Transverse colon (tissue), 4 donors: Measurements from ENCODE around the gene TMEM11. TPM values are rescaled to one million over a fixed set of nuclear protein-coding genes. Genes with fewer than 3 reads are reported as not detected.

ENCODE experiments used
- DNase-seq: peaks from one replicate; pipeline ENCODE4 v3.0.0-alpha.2; 2019
- H3K27ac ChIP-seq, 4 donors: fragments of 200-600 bp; sonication (generic); 2 replicates each; pipeline ENCODE4 v1.5.1; 2016 to 2018; ENCODE audit warnings: inconsistent platforms in 4 of 4
- H3K27me3 ChIP-seq: fragments of 200-600 bp; sonication (generic); 2 replicates; pipeline ENCODE4 v1.5.1; 2017; ENCODE audit warnings: inconsistent platforms
- H3K36me3 ChIP-seq, 4 donors: fragments of 200-600 bp; sonication (generic); 2 replicates each; pipeline ENCODE4 v1.5.1; 2017 to 2019; ENCODE audit warnings: inconsistent platforms in 4 of 4
- H3K4me1 ChIP-seq, 4 donors: fragments of 200-600 bp; sonication (generic); 2 replicates each; pipeline ENCODE4 v1.5.1; 2017 to 2020; ENCODE audit warnings: inconsistent platforms in 4 of 4
- H3K4me3 ChIP-seq, 4 donors: fragments of 200-600 bp; sonication (generic); 1 replicate in 1 of 4; 2 replicates in 3 of 4; pipeline versions ENCODE4 v1.5.1 to v1.6.1; 2017 to 2019; ENCODE audit warnings: inconsistent platforms in 4 of 4
- H3K9me3 ChIP-seq, 2 donors: fragments of 200-600 bp; sonication (generic); 2 replicates each; pipeline ENCODE4 v1.5.1; 2017 to 2019; ENCODE audit warnings: inconsistent platforms in 2 of 2
- CTCF ChIP-seq, 5 experiments: fragments of 200-600 bp in 3 of 5; fragments of 450-650 bp in 2 of 5; sonication (generic) in 3 of 5; IDR thresholded peaks; 1 replicate in 2 of 5; 2 replicates in 3 of 5; pipeline ENCODE4 v1.5.1; 2016 to 2017; ENCODE audit warnings: antibody characterized with exemption in 5 of 5, inconsistent platforms in 3 of 5, mild to moderate bottlenecking in 2 of 5, moderate library complexity in 1 of 5
- EP300 ChIP-seq: sonication (generic); formaldehyde crosslinking; IDR thresholded peaks from one replicate; pipeline ENCODE4 v1.6.1; 2017; ENCODE audit warnings: antibody characterized with exemption, low read depth
- POLR2A ChIP-seq: fragments of 450-650 bp; IDR thresholded peaks from one replicate; pipeline ENCODE4 v1.6.1; 2016; ENCODE audit warnings: antibody characterized with exemption, mild to moderate bottlenecking, moderate library complexity
- POLR2AphosphoS5 ChIP-seq, 3 donors: sonication (generic); formaldehyde crosslinking; IDR thresholded peaks; one replicate each; pipeline ENCODE4 v1.6.1; 2016; ENCODE audit warnings: antibody characterized with exemption in 3 of 3
- WGBS, 2 donors: methylation state at CpG; one replicate each; pipeline ENCODE4 v1.1.5; 2018; ENCODE audit warnings: low coverage in 1 of 2; 5-methylcytosine and 5-hydroxymethylcytosine counted together
- in situ Hi-C, 4 donors: fragments of 200-750 bp; cut with MboI; loops; one replicate each; pipeline versions ENCODE4 v1.15.0 to v1.15.1; 2017; ENCODE audit warnings: low sequenced_read_pairs in 3 of 4, low pct_ligation_motif_present in 1 of 4, low pct_unique_long_range_greater_than_20kb in 1 of 4
- intact Hi-C: fragments of 100-400 bp; cut with DNase I; formaldehyde crosslinking; loops from one replicate; pipeline ENCODE4 v1.15.1; 2023; ENCODE audit warnings: low total_unique reads
- total RNA-seq, 4 donors: library from RNA; depleted of rRNA; stranded (reverse); fragments of >200 nt; gene quantifications; one replicate each; pipeline ENCODE4 v1.1.0, GENCODE V29; 2016

The TMEM11 gene
- total RNA-seq, 4 donors from 2014 or later, result 15.1 to 35.0 (median 24.5) TPM

DNA sequence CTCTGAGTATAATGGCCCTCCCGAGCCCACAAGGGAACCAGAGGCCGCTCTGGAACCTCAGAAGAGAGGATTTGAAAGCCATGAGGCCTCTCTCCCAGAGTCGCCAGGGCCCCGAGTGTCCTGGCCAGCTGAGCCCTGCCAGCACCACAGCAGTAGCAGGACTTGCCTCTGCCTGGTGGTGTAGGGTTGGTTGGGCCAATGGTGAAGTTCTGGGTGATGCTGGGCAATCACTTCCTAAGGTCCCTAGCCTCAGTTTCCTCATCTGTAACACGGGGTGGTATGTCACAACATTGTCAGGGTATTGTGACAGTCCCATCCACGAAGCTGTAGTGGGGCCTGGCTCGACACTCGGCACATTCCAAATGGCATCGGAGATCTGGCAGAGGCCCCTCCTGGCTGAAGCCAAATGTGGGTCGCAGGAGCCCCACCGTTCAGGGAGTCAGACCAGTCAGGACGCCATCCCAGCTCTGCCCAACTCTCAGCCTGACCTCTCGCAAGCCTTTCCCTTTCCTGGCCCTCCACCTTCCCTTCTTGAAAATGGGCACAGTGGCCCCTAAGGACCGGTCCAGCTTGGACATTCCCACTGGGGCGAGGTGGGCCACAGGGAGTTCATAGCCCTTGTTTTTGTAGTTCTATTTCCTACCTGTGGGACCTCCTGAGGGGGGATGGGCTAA lies 37.5 kb upstream of the TMEM11 start:
- TF ChIP-seq CTCF (IDR thresholded peaks at IDR 0.05) (no peak), POLR2A (no peak), POLR2AphosphoS5 (IDR thresholded peaks at IDR 0.05) (no peak), EP300 (no peak)
- Histone ChIP-seq H3K4me1 (peaks cover 4 to 22% (median 18%) of the 10 kb centered on the region in 4 donors), H3K27me3 (no peaks in the 10 kb centered on the region), H3K36me3 (no peaks in the 10 kb centered on the region), H3K4me3 (no peak overlapping the region), H3K27ac (no peak overlapping the region), H3K9me3 (no peaks in the 10 kb centered on the region)
- DNase-seq, result no peak
- 55 to 87% methylated on average over 2 to 15 of the region's 15 CpGs for WGBS, 2 donors
- intact Hi-C loops, result loop anchor here (2.0 kb wide), 2 partner anchors 29 to 39 kb away; no protein-coding TSS in a partner anchor
- in situ Hi-C loops, result loop anchor here in 1 of 4 donors (10.0 to 25.0 kb wide), 2 partner anchors 63 to 261 kb away; no protein-coding TSS in a partner anchor

DNA sequence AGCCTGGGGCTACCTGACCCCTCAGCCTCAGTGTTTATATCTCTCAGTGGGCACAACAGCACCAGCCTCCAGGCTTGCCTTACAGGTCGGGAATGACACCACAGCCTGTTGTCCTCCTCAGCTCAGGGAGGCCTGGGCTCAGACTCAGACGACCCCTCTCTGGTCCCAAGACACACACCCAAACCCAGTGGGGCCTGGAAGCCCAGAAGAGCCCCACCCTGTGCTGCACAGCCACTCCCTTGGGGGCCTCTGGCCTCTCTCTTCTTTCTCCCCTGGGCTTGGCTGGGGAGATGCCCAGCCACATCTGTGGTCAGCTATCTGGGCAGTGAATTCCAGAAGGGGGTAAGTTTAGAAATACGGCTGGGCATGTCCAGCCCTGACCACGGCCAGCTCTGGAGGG lies 36.9 kb upstream of the TMEM11 start:
- no peak for DNase-seq

DNA sequence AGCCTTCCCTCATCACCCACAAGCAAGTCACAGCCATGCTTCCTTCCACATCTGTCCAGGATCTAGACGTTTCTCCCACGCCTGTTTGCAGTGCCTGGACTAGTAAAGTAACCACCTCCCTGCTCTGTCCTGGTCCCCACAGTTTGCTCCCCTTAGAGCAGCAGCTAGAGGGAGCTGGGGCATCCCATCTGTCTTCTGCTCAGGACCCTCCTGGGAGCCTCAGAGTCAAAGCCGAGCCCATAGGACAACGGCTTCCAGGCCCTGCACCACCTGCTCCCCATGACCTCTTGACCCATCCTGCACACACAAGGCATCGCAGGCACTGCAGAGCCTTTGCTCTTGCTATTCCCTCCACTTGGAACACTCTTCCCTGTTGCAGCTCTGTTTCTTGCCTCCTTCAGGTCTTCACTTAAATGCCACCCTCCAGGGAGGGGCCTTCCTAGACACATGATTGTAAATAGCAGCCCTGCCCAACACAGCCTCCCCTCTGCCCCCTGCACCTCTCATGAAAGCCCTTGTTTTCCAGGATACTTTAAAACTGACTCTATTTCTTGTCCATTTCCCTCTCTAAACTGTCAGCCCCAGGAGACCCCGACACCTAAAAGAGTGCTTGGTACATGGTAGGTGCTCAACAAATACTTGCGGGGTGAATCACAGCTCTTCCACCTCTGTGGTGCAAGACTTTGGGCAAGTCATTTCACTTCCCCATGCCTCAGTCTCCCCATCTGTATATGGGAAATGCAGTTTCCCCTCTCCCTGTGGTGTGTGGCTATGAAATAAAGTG lies 36.2 kb upstream of the TMEM11 start:
- in situ Hi-C loops (loop anchor here in 1 of 4 donors (10.0 to 25.0 kb wide), 2 partner anchors 65 to 262 kb away; no protein-coding TSS in a partner anchor), intact Hi-C loops (no loop called here)
- 55 to 92% methylated on average over 2 to 7 of the region's 7 CpGs for WGBS, 2 donors
- Histone ChIP-seq H3K27ac (no peak overlapping the region), H3K9me3 (no peaks in the 10 kb centered on the region), H3K27me3 (no peaks in the 10 kb centered on the region), H3K36me3 (no peaks in the 10 kb centered on the region), H3K4me1 (peaks cover 4 to 22% (median 18%) of the 10 kb centered on the region in 4 donors), H3K4me3 (no peak overlapping the region)
- no peak for DNase-seq
- TF ChIP-seq EP300, result no peak
- no peak for TF ChIP-seq POLR2AphosphoS5 (IDR thresholded peaks at IDR 0.05)
- no peak for TF ChIP-seq POLR2A
- TF ChIP-seq CTCF (IDR thresholded peaks at IDR 0.05), result no peak

More for the DNA sequence above, 36.9 kb upstream of the TMEM11 start:
- 42 to 71% methylated on average over 2 to 4 of the region's 4 CpGs for WGBS, 2 donors
- intact Hi-C loops, result no loop called here
- in situ Hi-C loops, result loop anchor here in 1 of 4 donors (10.0 to 25.0 kb wide), 2 partner anchors 64 to 261 kb away; no protein-coding TSS in a partner anchor
- no peak for TF ChIP-seq POLR2A
- no peak for TF ChIP-seq POLR2AphosphoS5 (IDR thresholded peaks at IDR 0.05)
- no peak for TF ChIP-seq CTCF (IDR thresholded peaks at IDR 0.05)
- no peak for TF ChIP-seq EP300
- H3K4me1 ChIP-seq, result peaks cover 4 to 22% (median 18%) of the 10 kb centered on the region in 4 donors
- H3K4me3 ChIP-seq, result no peak overlapping the region
- H3K36me3 ChIP-seq, result no peaks in the 10 kb centered on the region
- no peaks in the 10 kb centered on the region for H3K9me3 ChIP-seq
- no peaks in the 10 kb centered on the region for H3K27me3 ChIP-seq
- no peak overlapping the region for H3K27ac ChIP-seq

- Histone ChIP-seq H3K4me3 (no peak overlapping the region), H3K9me3 (no peaks in the 10 kb centered on the region), H3K27me3 (no peaks in the 10 kb centered on the region), H3K4me1 (peaks cover 4 to 22% (median 18%) of the 10 kb centered on the region in 4 donors), H3K36me3 (no peaks in the 10 kb centered on the region), H3K27ac (no peak overlapping the region)
- intact Hi-C loops, result no loop called here
- in situ Hi-C loops, result no loop called here
- DNase-seq, result no peak
- WGBS, 2 donors, result 86% methylated on average over 12 of the region's 12 CpGs; no CpG with 5 or more reads in 1 of the 2 donors
- TF ChIP-seq CTCF (IDR thresholded peaks at IDR 0.05) (no peak), POLR2A (no peak), POLR2AphosphoS5 (IDR thresholded peaks at IDR 0.05) (no peak)
These were observed 35.3 kb upstream of the TMEM11 start for GRCh38 chr17:21249086-21249795.
